Measurements from ENCODE around the gene COG8. TPM values are rescaled to one million over a fixed set of nuclear protein-coding genes. Genes with fewer than 3 reads are reported as not detected.

COG8 gene
- polyA plus RNA-seq, 1 donor (not counting 4 experiments of a cell fraction or from before 2014, with no cell fraction given), result 16.0 TPM

GRCh38 chr16:69319826-69320739 lies 19.3 kb downstream of the COG8 start:
- dilution Hi-C loops (cut with MboI; ENCODE audit: extremely low pct_ligation_motif_present, low sequenced_read_pairs), result no loop called here
- peaks cover 7% of the 10 kb centered on the region for H4K20me1 ChIP-seq (ENCODE audit: control insufficient read depth, extremely low read depth, insufficient read depth, low read length)
- H3K4me3 ChIP-seq (ENCODE audit: control insufficient read depth in 2 of 3, extremely low read depth in 1 of 3, insufficient read depth in 2 of 3, low read depth in 1 of 3, low read length in 3 of 3), result no peak overlapping the region
- H3K27me3 ChIP-seq (ENCODE audit: control insufficient read depth, extremely low read depth, insufficient read depth, low read length), result no peaks in the 10 kb centered on the region
- H3K4me1 ChIP-seq (ENCODE audit: control insufficient read depth, extremely low read depth, insufficient read depth, low read length), result no peaks in the 10 kb centered on the region
- no peaks in the 10 kb centered on the region for H3K9me3 ChIP-seq (ENCODE audit: control insufficient read depth, low read depth, low read length)
- H3K27ac ChIP-seq (ENCODE audit: control insufficient read depth, insufficient read depth, low read length), result no peak overlapping the region
- no peak overlapping the region for H3K4me2 ChIP-seq (ENCODE audit: control insufficient read depth, extremely low read depth, insufficient read depth, low read depth, low read length)
- no peak overlapping the region for H3K9ac ChIP-seq (ENCODE audit: control insufficient read depth, extremely low read depth, insufficient read depth, low read length)
- no peak overlapping the region for H2AFZ ChIP-seq (ENCODE audit: control insufficient read depth, low read length)
- peaks cover 60 to 65% of the 10 kb centered on the region in 2 experiments for H3K36me3 ChIP-seq (ENCODE audit: control insufficient read depth in 2 of 2, extremely low read depth in 1 of 2, insufficient read depth in 2 of 2, low read length in 2 of 2)
- peaks cover 52% of the 10 kb centered on the region for H3K79me2 ChIP-seq (ENCODE audit: control insufficient read depth, insufficient read depth, low read length)
- no peak for TF ChIP-seq CTCF (optimal IDR thresholded peaks at IDR 0.05 in 1 of 3, IDR thresholded peaks at IDR 0.05 in 1 of 3, conservative IDR thresholded peaks at IDR 0.05 in 1 of 3; ENCODE audit: extremely low read depth in 1 of 3, insufficient read depth in 2 of 3, low read length in 3 of 3)
- TF ChIP-seq EZH2 (IDR thresholded peaks at IDR 0.05; ENCODE audit: low read length), result no peak
- no peaks in the 10 kb centered on the region for H3K9me1 ChIP-seq (ENCODE audit: control insufficient read depth, extremely low read depth, insufficient read depth, low read length)
- DNase-seq (ENCODE audit: low read depth, low spot score) (no peak), FAIRE-seq (no peak)

DNA sequence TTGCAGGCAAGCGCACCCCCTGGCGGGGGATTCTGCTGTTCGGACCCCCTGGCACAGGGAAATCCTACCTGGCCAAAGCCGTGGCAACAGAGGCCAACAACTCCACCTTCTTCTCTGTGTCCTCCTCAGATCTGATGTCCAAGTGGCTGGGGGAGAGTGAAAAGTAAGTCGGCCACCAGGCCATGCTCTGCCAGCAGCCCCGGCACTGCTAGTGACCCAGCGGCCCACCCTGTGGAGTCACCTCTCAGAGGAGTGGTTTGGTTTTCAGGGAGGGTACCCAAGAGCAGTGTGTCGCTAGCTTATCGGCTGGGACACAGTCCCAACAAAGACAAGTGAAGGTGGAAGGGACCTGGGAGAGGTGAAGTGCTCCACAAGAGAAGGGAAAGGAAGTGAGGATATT lies 20.0 kb downstream of the COG8 start:
- Histone ChIP-seq H3K4me3 (ENCODE audit: control insufficient read depth in 2 of 3, extremely low read depth in 1 of 3, insufficient read depth in 2 of 3, low read depth in 1 of 3, low read length in 3 of 3) (no peak overlapping the region), H3K9ac (ENCODE audit: control insufficient read depth, extremely low read depth, insufficient read depth, low read length) (no peak overlapping the region), H3K9me1 (ENCODE audit: control insufficient read depth, extremely low read depth, insufficient read depth, low read length) (no peaks in the 10 kb centered on the region), H3K9me3 (ENCODE audit: control insufficient read depth, low read depth, low read length) (no peaks in the 10 kb centered on the region), H3K27ac (ENCODE audit: control insufficient read depth, insufficient read depth, low read length) (no peak overlapping the region), H3K27me3 (ENCODE audit: control insufficient read depth, extremely low read depth, insufficient read depth, low read length) (no peaks in the 10 kb centered on the region), H3K79me2 (ENCODE audit: control insufficient read depth, insufficient read depth, low read length) (peaks cover 51% of the 10 kb centered on the region), H4K20me1 (ENCODE audit: control insufficient read depth, extremely low read depth, insufficient read depth, low read length) (peaks cover 7% of the 10 kb centered on the region), H3K4me2 (ENCODE audit: control insufficient read depth, extremely low read depth, insufficient read depth, low read depth, low read length) (no peak overlapping the region), H2AFZ (ENCODE audit: control insufficient read depth, low read length) (no peak overlapping the region), H3K36me3 (ENCODE audit: control insufficient read depth in 2 of 2, extremely low read depth in 1 of 2, insufficient read depth in 2 of 2, low read length in 2 of 2) (peaks cover 58 to 59% of the 10 kb centered on the region in 2 experiments), H3K4me1 (ENCODE audit: control insufficient read depth, extremely low read depth, insufficient read depth, low read length) (no peaks in the 10 kb centered on the region)
- dilution Hi-C loops (cut with MboI; ENCODE audit: extremely low pct_ligation_motif_present, low sequenced_read_pairs), result no loop called here
- TF ChIP-seq EZH2 (IDR thresholded peaks at IDR 0.05; ENCODE audit: low read length) (no peak), CTCF (optimal IDR thresholded peaks at IDR 0.05 in 1 of 3, IDR thresholded peaks at IDR 0.05 in 1 of 3, conservative IDR thresholded peaks at IDR 0.05 in 1 of 3; ENCODE audit: extremely low read depth in 1 of 3, insufficient read depth in 2 of 3, low read length in 3 of 3) (no peak)
- FAIRE-seq (no peak), DNase-seq (ENCODE audit: low read depth, low spot score) (no peak)
